ENCODE data around the gene GGA1.
"Not testable (repeated sequence)": the region's sequence is repeated elsewhere in the genome, so short reads cannot be mapped to it uniquely, and the experiment has no call there.

GGA1 gene

GRCh38 chr22:37582526-37582925 lies 26.1 kb upstream of the GGA1 start:
- no peak overlapping the region for H3K4me3 ChIP-seq (ENCODE audit: control insufficient read depth, low read depth, low read length)
- TF ChIP-seq CTCF (conservative IDR thresholded peaks at IDR 0.05; ENCODE audit: control insufficient read depth, insufficient read depth, low read depth, low read length) = no peak
- DNase-seq (ENCODE audit: low read depth) = no peak

- TF ChIP-seq CTCF (conservative IDR thresholded peaks at IDR 0.05; ENCODE audit: control insufficient read depth, insufficient read depth, low read depth, low read length) = no peak
- no peak overlapping the region for H3K4me3 ChIP-seq (ENCODE audit: control insufficient read depth, low read depth, low read length)
- DNase-seq (ENCODE audit: low read depth) = no peak
These were observed 20.0 kb upstream of the GGA1 start for GRCh38 chr22:37588546-37589215.

- DNase-seq (ENCODE audit: low read depth) = no peak
- TF ChIP-seq CTCF (conservative IDR thresholded peaks at IDR 0.05; ENCODE audit: control insufficient read depth, insufficient read depth, low read depth, low read length) = no peak
- H3K4me3 ChIP-seq (ENCODE audit: control insufficient read depth, low read depth, low read length) = no peak overlapping the region
These were observed 19.0 kb upstream of the GGA1 start for GRCh38 chr22:37589636-37590035.

- H3K4me3 ChIP-seq (ENCODE audit: control insufficient read depth, low read depth, low read length); DNase-seq (ENCODE audit: low read depth): not testable (repeated sequence)
These were observed 17.6 kb upstream of the GGA1 start for GRCh38 chr22:37591081-37591480.

- DNase-seq (ENCODE audit: low read depth) = no peak
- no peak overlapping the region for H3K4me3 ChIP-seq (ENCODE audit: control insufficient read depth, low read depth, low read length)
- TF ChIP-seq CTCF (conservative IDR thresholded peaks at IDR 0.05; ENCODE audit: control insufficient read depth, insufficient read depth, low read depth, low read length) = no peak
These were observed 16.7 kb upstream of the GGA1 start for GRCh38 chr22:37591823-37592404.

GRCh38 chr22:37594237-37594636 lies 14.4 kb upstream of the GGA1 start:
- DNase-seq (ENCODE audit: low read depth) = no peak

More at GRCh38 chr22:37594237-37594636, 14.4 kb upstream of the GGA1 start:
- TF ChIP-seq CTCF (conservative IDR thresholded peaks at IDR 0.05; ENCODE audit: control insufficient read depth, insufficient read depth, low read depth, low read length) = no peak
- H3K4me3 ChIP-seq (ENCODE audit: control insufficient read depth, low read depth, low read length) = no peak overlapping the region
